Stimulated activated CD4-positive, alpha-beta T cell treated with anti-CD3 and anti-CD28 coated beads, Interleukin-15, amount 100 ng/mL, for 1 hour (primary cell): ENCODE data around the gene D2HGDH.
"Not testable (repeated sequence)": the region's sequence is repeated elsewhere in the genome, so short reads cannot be mapped to it uniquely, and the experiment has no call there.

Experiments used
- DNase-seq, 2 donors: peaks; one replicate each; pipeline ENCODE4 v3.0.0-alpha.2; 2020; ENCODE audit warnings: low read depth in 1 of 2, low spot score in 1 of 2

D2HGDH gene

GRCh38 chr2:241748468-241749256 lies 14.2 kb downstream of the D2HGDH start:
- no peak for DNase-seq

DNA sequence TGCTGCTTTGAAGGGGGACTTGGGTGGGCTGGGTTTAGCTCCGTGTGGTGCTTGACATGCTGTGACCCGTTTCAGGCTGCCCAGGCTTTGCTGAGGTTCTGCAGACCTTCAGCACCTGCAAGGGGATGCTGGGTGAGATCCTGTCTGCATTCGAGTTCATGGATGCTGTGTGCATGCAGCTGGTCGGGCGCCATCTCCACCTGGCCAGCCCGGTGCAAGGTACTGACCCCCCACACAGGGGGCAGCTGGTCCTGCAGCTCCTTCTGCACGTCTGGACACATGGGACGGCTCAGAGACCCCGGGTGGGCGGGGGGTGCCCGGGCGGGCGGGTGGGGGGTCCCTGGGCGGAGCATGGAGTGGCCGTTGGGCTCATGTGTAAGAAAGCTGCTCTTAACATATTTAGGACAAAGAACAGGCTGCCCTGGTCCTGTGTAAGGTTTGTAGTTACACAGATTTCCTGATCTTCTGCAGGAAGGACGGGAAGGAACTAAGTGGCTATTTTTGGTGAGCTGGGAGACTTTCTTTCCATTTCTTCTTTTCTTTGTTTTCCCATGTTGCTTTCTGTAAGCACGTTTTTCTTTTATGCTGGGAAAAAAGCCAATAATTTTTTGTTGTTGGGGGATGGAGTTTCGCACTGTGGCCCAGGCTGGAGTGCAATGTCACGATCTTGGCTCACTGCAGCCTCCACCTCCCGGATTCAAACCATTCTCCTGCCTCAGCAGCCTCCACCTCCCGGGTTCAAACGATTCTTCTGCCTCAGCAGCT lies 15.8 kb downstream of the D2HGDH start:
- no peak for DNase-seq

- no peak for DNase-seq
Observed at GRCh38 chr2:241751152-241751551, 16.7 kb downstream of the D2HGDH start.

GRCh38 chr2:241751776-241752175 lies 17.3 kb downstream of the D2HGDH start:
- DNase-seq, result no peak

- no peak for DNase-seq
Observed at GRCh38 chr2:241752253-241752652, 17.8 kb downstream of the D2HGDH start.

DNA sequence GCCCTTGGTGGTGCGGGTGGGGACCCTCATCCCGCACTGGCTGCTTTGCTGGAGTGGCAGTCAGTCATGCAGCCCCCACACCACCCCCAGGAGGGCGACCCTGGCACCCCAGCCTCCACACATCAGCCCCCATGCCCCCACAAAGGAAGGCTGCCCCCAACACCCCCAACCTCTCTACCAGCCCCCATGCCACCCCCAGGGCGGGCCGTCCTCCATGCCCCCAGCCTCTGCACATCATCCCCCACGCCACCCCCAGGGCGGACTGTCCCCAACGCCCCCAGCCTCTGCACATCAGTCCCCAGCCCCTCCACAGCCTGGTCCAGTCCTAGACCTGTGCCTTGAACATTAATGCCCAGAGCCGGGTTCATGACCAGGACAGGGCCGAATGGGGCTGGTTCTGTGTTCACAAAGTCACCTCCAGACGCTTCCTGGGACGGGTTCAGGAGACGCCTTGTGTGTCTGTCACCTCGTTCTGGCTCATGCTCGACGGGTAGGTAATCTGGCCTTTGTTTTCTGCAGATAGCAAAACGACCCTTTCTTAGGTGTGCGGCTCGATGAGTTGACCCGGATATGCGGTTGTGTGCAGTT lies 18.4 kb downstream of the D2HGDH start:
- DNase-seq, result no peak

DNA sequence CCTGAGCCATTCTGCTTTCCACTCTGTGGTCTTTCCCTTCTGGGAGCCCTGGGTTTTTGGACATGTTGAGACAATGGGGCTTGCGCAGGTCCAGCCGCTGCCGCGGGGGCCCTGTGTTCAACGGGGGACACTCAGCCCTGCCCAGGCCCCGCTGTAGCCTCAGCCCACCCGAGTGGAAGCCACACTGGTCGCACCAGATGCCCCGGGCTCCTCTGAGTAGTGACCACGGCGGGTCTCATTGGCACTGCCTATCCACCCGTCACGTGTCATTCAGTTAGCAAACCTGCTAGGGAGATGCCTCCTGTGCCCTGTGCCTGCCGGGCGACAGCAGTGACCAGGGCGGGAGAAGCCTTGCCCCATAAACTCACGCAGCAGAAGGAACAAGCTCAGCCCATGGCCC lies 19.1 kb downstream of the D2HGDH start:
- DNase-seq, result no peak

GRCh38 chr2:241754042-241754441 lies 19.6 kb downstream of the D2HGDH start:
- DNase-seq, result no peak

DNA sequence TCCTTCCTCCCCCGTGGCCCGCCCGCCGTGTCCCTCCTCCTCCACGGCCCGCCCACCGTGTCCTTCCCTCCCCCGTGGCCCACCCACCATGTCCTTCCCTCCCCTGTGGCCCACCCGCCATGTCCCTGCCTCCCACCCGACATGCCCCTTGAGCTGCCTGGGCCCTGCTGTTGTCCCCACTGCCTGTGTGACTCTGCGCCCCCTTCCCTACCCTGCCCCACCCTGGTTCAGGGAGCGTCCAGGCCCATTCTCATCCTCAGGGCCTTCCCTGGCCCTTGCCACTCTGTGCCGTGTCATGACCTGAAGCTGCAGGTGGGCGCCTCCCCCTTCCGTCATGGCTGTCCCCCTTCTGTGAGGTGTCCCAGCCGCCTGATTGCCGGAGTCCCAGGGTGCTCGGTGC lies 20.7 kb downstream of the D2HGDH start:
- no peak for DNase-seq

DNA sequence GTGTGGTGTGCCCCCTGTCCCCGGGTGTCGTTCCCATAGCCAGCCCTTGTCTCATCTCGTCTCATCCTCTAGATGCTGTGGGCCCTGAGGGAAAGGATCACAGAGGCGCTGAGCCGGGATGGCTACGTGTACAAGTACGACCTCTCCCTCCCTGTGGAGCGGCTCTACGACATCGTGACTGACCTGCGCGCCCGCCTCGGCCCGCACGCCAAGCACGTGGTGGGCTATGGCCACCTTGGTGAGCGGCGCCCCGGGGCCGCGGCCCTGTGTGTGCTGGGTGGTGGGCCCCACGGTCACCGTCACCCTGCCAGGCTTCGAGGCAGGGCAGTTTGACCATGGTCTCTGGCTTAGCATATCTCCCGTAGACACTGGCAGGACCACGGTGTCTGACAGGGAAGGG lies 21.3 kb downstream of the D2HGDH start:
- DNase-seq, result no peak

GRCh38 chr2:241759067-241759807 lies 24.8 kb downstream of the D2HGDH start:
- no peak for DNase-seq

GRCh38 chr2:241759893-241760292 lies 25.5 kb downstream of the D2HGDH start:
- DNase-seq, result not testable (repeated sequence)

DNA sequence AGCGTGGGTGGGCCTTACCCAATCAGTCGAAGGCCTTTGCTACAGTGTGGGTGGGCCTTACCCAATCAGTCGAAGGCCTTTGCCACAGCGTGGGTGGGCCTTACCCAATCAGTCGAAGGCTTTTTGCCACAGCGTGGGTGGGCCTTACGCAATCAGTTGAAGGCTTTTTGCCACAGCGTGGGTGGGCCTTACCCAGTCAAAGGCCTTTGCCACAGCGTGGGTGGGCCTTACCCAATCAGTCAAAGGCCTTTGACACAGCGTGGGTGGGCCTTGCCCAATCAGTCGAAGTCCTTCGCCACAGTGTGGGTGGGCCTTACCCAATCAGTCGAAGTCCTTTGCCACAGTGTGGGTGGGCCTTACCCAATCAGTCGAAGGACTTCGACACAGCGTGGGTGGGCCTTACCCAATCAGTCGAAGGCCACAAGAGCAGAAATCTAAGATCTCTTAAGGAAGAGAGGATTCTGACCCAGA lies 25.9 kb downstream of the D2HGDH start:
- DNase-seq, result no peak

DNA sequence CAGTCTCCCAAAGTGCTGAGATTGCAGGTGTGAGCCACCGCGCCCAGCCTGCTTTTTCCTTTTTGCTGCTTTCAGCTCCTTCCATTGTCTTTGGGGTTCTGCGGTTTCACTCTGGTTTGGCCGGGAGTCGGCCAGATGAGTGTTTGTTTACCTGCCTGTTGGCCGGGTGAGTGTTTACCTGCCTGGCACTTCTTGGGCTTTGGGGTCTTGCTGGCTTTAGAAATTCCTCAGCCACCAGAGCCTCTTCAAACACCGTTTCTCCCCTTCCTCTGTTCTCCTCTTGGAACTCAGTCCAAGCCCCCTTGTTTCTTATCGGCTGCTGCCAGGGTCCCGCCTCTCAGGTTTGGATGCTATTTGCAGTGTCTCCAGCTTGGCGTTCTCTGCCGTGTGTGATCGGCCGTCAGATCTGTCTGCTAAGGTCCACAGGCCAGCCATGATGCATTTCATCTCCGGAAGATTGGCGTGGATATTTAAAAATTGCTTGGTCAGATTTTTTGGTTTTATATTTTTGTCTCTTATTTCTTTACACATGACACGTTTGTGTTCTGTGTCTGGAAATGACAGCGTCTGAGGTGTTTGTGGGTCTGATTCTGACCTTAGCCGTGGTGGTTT lies 28.0 kb downstream of the D2HGDH start:
- no peak for DNase-seq

DNA sequence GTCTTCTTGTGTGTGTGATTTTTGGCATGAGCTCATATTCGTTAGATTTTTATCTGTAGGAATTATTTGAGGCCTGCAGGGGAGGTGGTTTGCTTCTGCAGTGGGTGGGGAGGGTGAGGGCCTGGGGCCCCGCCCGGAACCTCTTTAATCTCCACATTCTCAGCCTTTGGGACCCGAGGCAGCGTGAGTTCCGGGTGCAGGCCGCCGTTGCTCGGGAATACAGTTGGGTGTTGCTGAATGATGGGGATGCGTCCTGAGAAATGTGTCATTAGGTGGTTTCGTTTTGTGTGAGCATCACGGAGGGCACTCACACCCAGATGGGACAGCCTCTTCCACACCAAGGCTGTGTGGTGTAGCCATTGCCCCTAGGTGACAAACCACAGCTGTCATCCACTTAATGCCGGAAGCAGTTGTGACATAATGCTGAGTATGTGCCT lies 28.5 kb downstream of the D2HGDH start:
- peak in 1 of 2 donors; percentile 32 for DNase-seq

DNA sequence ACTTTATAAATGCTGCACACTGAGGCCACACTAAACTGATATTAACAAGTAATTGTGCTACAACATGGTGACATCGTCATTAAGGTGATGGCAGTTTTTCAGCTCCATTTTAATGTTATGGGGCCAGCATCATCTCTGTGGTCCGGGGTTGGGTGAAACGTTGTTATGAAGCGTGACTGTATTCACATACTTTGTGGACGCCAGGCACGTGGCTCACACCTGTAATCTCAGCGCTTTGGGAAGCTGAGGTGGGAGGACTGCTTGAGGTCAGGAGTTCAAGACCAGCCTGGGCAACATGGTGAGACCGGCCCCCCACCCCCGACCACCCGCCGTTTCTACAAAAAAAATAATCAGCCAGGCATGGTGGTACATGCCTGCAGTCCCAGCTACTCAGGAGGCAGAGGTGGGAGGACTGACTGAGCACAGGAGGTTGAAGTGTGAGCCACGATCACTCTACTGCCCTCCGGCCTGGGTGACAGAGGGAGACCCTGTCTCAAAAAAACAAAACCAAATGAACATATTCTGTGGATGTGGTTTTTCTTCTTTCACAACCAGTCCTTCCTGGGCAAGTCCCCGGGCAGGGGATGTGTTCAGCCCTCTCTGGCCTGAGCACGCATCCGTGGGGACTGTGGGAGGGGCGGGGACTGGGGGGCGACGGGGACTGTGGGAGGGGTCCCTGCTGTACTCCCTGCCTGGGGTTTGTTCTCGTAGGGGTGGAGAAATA lies 29.3 kb downstream of the D2HGDH start:
- DNase-seq, result no peak

GRCh38 chr2:241764275-241765241 lies 30.1 kb downstream of the D2HGDH start:
- DNase-seq, result no peak

DNA sequence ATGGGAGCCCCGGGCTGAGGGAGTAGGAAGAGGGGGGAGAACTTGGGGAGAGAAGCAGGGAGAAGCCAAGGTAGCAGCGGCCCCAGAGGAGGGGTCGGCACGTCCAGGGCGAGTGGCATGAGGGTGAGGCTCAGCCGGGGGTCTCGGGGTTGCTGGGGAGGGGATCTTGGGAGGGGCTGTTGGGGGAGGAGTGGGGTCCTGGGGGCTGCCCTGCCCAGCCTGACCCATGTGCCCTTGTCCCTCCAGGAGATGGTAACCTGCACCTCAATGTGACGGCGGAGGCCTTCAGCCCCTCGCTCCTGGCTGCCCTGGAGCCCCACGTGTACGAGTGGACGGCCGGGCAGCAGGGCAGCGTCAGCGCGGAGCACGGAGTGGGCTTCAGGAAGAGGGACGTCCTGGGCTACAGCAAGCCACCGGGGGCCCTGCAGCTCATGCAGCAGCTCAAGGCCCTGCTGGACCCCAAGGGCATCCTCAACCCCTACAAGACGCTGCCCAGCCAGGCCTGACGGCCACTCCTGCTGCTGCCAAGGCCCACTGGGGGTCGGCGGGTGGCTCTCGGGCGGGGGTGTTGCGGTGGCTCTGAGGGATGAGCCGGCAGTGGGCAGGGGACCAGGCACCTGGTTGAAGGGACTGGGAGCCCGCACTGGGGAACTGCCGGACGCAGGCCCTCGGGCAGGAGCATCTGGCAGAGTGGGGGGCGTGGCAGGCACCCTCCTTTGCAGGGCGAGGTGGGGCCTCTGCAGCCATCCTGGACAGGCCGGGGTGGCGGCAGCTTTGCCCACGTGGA lies 33.2 kb downstream of the D2HGDH start:
- DNase-seq, result no peak
